ACC112 (cell line): ENCODE data around the gene DNAH1.

Experiments used
- H2AFZ ChIP-seq: fragments of 200-600 bp; sonication (generic); one replicate; pipeline ENCODE4 v1.6.0; 2017; ENCODE audit warnings: antibody characterized with exemption, low read length; ENCODE audit not compliant: unreplicated experiment
- H3K27ac ChIP-seq: fragments of 200-600 bp; sonication (generic); 2 replicates; pipeline ENCODE4 v1.5.1; 2014; ENCODE audit warnings: low read depth, mild to moderate bottlenecking, antibody characterized with exemption, low read length, moderate library complexity
- H3K27me3 ChIP-seq: fragments of 200-600 bp; sonication (generic); 2 replicates; pipeline ENCODE4 v1.6.1; 2014; ENCODE audit warnings: mild to moderate bottlenecking, antibody characterized with exemption, low read length, moderate library complexity, mixed read lengths; ENCODE audit not compliant: insufficient read depth
- H3K36me3 ChIP-seq: fragments of 200-600 bp; sonication (generic); 2 replicates; pipeline ENCODE4 v1.6.1; 2016; ENCODE audit warnings: mild to moderate bottlenecking, antibody characterized with exemption, low read length, moderate library complexity, mixed read lengths; ENCODE audit not compliant: insufficient read depth
- H3K4me1 ChIP-seq: fragments of 200-600 bp; sonication (generic); one replicate; pipeline ENCODE4 v1.6.1; 2016; ENCODE audit warnings: low read length, mixed read lengths; ENCODE audit not compliant: insufficient read depth, unreplicated experiment, control insufficient read depth
- H3K4me3 ChIP-seq: fragments of 200-600 bp; sonication (generic); 2 replicates; pipeline ENCODE4 v1.5.1; 2014; ENCODE audit warnings: mild to moderate bottlenecking, low read depth, low read length
- H3K79me2 ChIP-seq: fragments of 200-600 bp; sonication (generic); one replicate; pipeline ENCODE4 v1.6.0; 2016; ENCODE audit warnings: low read length; ENCODE audit not compliant: control insufficient read depth, unreplicated experiment, insufficient read depth

The DNAH1 gene

GRCh38 chr3:52437326-52438103, 121.4 kb downstream of the DNAH1 start:
- H3K4me1 ChIP-seq, result peaks cover 7% of the 10 kb centered on the region
- no peaks in the 10 kb centered on the region for H3K36me3 ChIP-seq
- H3K4me3 ChIP-seq, result no peak overlapping the region
- no peaks in the 10 kb centered on the region for H3K27me3 ChIP-seq
- no peak overlapping the region for H3K27ac ChIP-seq
- no peaks in the 10 kb centered on the region for H3K79me2 ChIP-seq
- H2AFZ ChIP-seq, result no peak overlapping the region

DNA sequence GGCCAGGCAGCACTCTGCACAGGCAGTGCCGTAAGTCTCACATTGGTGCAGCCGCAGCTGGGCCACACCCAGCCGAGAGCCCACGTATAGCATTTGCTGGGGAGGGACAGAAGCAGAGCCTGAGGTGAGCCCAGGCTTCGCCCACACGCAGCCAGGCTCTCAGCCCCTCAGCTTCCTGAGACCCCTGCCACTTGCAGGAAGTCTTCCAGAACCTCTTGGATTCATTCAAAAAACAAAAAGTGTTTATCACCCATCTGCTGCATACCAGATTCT, 121.9 kb downstream of the DNAH1 start:
- no peaks in the 10 kb centered on the region for H3K36me3 ChIP-seq
- H3K27ac ChIP-seq, result no peak overlapping the region

DNA sequence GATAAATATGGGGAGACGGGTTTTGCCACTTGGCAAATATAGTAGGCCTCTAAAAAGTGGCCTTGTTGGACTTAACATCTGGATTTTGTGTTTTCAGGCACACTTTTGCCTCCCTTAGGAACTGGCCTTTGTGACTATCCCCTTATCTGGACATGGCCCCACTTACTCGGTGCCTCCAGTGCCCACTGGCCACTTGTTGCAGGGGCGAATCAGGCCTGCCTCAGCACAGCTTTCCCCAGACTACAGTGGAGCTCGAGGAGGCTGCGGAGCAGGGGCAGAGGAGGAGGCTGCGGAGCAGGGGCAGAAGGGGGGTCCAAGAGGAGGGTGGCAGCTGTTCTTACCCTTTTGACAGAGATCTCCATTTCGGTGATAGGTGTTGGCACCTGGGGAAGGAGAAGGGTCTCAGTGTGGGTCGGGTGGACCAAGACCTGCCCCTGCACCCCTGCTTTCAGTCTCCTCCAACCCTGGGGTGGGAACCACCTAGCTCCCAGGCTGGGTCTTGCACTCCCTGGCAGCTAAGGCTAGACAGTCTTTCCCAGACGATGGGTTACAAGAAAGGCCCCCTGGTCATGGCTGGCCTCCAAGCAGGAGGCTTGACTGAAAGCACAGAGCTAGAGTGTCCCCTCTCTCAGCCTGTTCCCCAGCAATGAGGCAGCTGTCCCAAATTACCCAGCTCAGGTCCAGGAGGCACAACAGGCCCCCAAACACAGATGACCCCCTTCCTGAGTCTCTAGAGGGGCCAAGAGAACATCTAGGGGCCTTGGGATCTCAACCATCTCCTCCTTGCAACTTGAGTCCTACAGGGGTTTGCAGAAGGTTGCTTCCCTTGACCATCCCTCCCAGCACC, 122.7 kb downstream of the DNAH1 start:
- H3K79me2 ChIP-seq, result no peaks in the 10 kb centered on the region
- no peaks in the 10 kb centered on the region for H3K27me3 ChIP-seq
- H3K4me1 ChIP-seq, result peaks cover 7% of the 10 kb centered on the region
- H2AFZ ChIP-seq, result no peak overlapping the region
- no peak overlapping the region for H3K27ac ChIP-seq
- no peaks in the 10 kb centered on the region for H3K36me3 ChIP-seq
- no peak overlapping the region for H3K4me3 ChIP-seq

More for the DNA sequence above, 121.9 kb downstream of the DNAH1 start:
- Histone ChIP-seq H3K27me3 (no peaks in the 10 kb centered on the region), H3K4me3 (no peak overlapping the region), H3K4me1 (peaks cover 7% of the 10 kb centered on the region), H3K79me2 (no peaks in the 10 kb centered on the region), H2AFZ (no peak overlapping the region)

DNA sequence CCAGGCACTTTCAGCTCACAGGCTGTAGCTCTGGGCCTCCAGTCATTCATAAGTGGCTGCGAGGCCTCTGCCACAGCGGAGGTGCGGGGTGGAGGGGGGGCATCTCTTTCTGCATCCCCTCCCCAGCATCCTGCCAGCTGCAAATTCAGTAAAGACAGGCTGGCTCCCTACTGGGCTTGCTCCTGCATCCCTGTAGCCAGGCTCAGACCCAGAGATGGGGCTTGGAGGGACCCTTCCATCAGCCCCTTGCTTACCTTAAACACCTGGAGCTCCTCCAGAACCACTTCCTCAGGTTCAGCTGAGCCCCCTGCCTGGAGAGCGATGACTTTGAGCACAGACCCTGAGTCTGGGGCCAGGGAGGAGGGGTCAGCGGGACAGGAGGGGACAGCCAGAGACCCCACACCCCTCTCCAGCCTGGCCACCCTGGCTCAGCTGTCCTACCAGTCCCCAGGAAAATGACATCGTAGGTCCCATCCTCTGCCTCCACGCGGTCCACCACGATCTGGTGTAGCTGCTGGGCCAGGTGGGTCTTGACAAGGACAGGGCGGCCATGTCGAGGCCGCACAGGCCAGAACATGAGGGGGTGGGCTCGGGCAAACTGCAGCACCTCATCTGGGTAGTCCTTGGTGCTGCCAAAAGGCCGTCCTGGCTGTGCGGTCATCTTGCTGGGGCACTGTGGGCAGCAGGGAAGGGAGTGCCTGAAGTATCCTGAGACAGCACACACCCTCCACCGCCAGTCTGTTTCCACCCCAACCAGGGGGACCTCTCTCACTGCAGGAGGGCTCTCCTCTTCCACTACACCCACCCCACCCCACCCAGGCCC, 123.5 kb downstream of the DNAH1 start:
- peaks cover 7% of the 10 kb centered on the region for H3K4me1 ChIP-seq
- H3K27me3 ChIP-seq, result no peaks in the 10 kb centered on the region
- H3K27ac ChIP-seq, result no peak overlapping the region
- no peaks in the 10 kb centered on the region for H3K79me2 ChIP-seq
- no peaks in the 10 kb centered on the region for H3K36me3 ChIP-seq
- H2AFZ ChIP-seq, result no peak overlapping the region
- H3K4me3 ChIP-seq, result no peak overlapping the region

DNA sequence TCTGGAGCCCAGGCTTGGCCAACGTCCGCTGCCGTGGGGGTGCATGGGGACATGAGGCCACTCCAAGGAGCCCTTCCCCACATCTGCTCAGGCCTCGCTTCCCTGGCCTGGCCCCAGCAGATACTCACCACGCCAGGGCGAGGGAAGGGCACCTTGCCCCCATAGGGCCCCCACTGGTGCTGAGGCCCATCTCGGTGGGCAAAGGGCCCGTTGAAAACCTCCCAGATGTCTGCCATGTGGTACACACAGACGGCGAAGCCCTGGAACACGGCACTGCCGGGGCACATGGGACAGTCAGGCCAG, 124.1 kb downstream of the DNAH1 start:
- Histone ChIP-seq H3K4me1 (peaks cover 7% of the 10 kb centered on the region), H3K36me3 (no peaks in the 10 kb centered on the region), H3K27me3 (no peaks in the 10 kb centered on the region)

DNA sequence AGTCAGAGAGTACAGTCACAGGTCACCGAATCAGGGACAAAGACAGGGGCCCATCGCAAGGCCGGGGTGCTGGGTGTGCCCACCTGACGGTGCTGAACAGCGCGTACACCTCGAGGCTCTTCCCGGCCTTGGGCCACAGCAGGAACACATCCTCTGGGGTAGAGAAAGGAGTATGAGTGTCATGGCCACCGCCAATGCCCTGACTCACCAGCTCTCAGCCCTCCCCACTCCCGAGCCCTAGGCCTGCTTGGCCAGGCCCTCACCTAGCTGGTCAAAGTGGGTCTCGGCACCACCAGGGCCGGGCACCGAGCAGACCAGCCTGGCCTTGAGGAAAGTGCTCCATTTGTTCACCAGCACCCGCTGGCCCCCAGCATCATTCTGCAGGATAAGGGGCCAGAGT, 124.6 kb downstream of the DNAH1 start:
- H3K4me3 ChIP-seq, result no peak overlapping the region
- H3K4me1 ChIP-seq, result peaks cover 7% of the 10 kb centered on the region
- H3K36me3 ChIP-seq, result no peaks in the 10 kb centered on the region
- no peak overlapping the region for H2AFZ ChIP-seq
- no peak overlapping the region for H3K27ac ChIP-seq
- no peaks in the 10 kb centered on the region for H3K79me2 ChIP-seq
- H3K27me3 ChIP-seq, result no peaks in the 10 kb centered on the region

More for the DNA sequence above, 124.1 kb downstream of the DNAH1 start:
- H2AFZ ChIP-seq, result no peak overlapping the region
- no peak overlapping the region for H3K4me3 ChIP-seq
- H3K79me2 ChIP-seq, result no peaks in the 10 kb centered on the region
- H3K27ac ChIP-seq, result no peak overlapping the region

GRCh38 chr3:52441091-52441771, 125.1 kb downstream of the DNAH1 start:
- Histone ChIP-seq H3K4me3 (no peak overlapping the region), H3K27me3 (no peaks in the 10 kb centered on the region), H2AFZ (no peak overlapping the region), H3K79me2 (no peaks in the 10 kb centered on the region), H3K4me1 (peaks cover 7% of the 10 kb centered on the region), H3K36me3 (no peaks in the 10 kb centered on the region), H3K27ac (no peak overlapping the region)

DNA sequence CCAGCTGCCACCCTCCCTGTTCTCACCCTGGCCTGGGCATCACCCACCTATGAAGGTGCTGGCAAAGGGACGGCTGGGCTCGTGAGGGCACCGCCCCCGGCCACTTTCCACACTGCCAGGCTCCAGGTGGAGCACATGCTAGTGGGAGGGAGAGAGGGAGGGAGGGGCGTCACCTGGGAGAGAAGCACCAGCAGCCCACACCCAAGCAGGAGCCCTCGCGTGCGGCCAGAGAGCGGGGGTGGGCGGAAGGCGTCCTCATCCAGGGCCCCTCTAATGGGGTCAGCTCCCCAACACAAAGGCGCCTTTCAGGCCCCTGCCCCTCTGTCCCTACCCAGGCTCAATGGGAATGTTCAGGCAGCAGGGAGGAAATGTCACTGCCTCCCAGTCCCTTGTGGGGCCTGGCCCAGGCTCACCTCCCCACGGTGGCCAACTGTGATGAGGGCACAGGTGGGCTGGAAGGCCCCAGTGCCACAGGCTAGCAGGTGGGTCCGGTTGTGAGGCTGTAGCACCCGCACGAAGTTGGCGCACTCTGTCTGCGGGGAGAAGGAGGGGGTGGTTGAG, 125.7 kb downstream of the DNAH1 start:
- Histone ChIP-seq H3K27me3 (no peaks in the 10 kb centered on the region), H3K27ac (no peak overlapping the region), H2AFZ (no peak overlapping the region), H3K4me3 (no peak overlapping the region), H3K79me2 (no peaks in the 10 kb centered on the region), H3K36me3 (no peaks in the 10 kb centered on the region), H3K4me1 (peaks cover 2% of the 10 kb centered on the region)

GRCh38 chr3:52442409-52443267, 126.5 kb downstream of the DNAH1 start:
- Histone ChIP-seq H3K27ac (no peak overlapping the region), H3K79me2 (no peaks in the 10 kb centered on the region), H3K36me3 (no peaks in the 10 kb centered on the region), H2AFZ (no peak overlapping the region), H3K4me1 (no peaks in the 10 kb centered on the region), H3K4me3 (no peak overlapping the region), H3K27me3 (no peaks in the 10 kb centered on the region)
